Measurements from ENCODE around the gene TMEM97. TPM values are rescaled to one million over a fixed set of nuclear protein-coding genes. Genes with fewer than 3 reads are reported as not detected.
A peak's percentile ranks its signal among the peaks of the same experiment; 100 is the strongest.

TMEM97 gene
- total RNA-seq, 2 donors from 2014 or later = 72.1 to 80.7 TPM

DNA sequence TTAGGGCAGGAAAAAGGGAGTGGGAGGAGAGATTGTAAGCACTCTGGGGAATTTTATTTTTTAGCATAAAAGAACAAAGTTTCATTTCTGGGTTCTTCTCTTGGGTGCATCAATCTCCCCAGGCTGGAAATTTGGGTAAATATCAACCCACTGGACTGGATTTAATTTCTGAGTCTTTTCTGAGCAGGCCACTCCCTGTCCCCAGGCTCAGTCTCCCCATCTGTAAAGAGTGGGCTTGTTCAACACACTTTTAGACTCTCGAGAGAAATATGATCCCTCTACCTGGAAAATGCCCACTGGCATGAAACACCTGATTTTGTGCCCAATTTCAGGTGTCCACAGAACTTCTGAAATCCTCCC is 51.7 kb downstream of the TMEM97 start:
- TF ChIP-seq, protein P1, sequence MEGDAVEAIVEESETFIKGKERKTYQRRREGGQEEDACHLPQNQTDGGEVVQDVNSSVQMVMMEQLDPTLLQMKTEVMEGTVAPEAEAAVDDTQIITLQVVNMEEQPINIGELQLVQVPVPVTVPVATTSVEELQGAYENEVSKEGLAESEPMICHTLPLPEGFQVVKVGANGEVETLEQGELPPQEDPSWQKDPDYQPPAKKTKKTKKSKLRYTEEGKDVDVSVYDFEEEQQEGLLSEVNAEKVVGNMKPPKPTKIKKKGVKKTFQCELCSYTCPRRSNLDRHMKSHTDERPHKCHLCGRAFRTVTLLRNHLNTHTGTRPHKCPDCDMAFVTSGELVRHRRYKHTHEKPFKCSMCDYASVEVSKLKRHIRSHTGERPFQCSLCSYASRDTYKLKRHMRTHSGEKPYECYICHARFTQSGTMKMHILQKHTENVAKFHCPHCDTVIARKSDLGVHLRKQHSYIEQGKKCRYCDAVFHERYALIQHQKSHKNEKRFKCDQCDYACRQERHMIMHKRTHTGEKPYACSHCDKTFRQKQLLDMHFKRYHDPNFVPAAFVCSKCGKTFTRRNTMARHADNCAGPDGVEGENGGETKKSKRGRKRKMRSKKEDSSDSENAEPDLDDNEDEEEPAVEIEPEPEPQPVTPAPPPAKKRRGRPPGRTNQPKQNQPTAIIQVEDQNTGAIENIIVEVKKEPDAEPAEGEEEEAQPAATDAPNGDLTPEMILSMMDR (conservative IDR thresholded peaks at IDR 0.05) = no peak
- no peaks in the 10 kb centered on the region for H3K9me3 ChIP-seq (ENCODE audit: control insufficient read depth, low read length)
- Mint-ChIP-seq H3K27me3 (ENCODE audit: insufficient read depth) (peaks cover 44% of the 10 kb centered on the region), H3K4me1 (peaks cover 17% of the 10 kb centered on the region), H3K9me3 (no peaks in the 10 kb centered on the region), H3K27ac (peak overlapping the region; percentile 98), H3K4me3 (peak overlapping the region; percentile 51), H3K36me3 (ENCODE audit: low read depth) (peaks cover 4% of the 10 kb centered on the region)
- no peak overlapping the region for H3K27ac ChIP-seq (ENCODE audit: low read depth, low read length)
- no peaks in the 10 kb centered on the region for H3K36me3 ChIP-seq (ENCODE audit: control insufficient read depth, insufficient read depth, low read length)
- H3K27me3 ChIP-seq (ENCODE audit: control insufficient read depth, insufficient read depth, low read length, poor library complexity, severe bottlenecking) = peaks cover 51% of the 10 kb centered on the region
- no peak overlapping the region for H3K9ac ChIP-seq (ENCODE audit: extremely low read depth, low read length, poor library complexity, severe bottlenecking)
- H3K4me1 ChIP-seq (ENCODE audit: control insufficient read depth, insufficient read depth, low read length) = peaks cover 12% of the 10 kb centered on the region
- H3K4me3 ChIP-seq (ENCODE audit: low read length) = peak overlapping the region; percentile 65
- 79 to 100% methylated on average over 1 of the region's 1 CpG for WGBS, 2 experiments (ENCODE audit: insufficient coverage in 1 of 2, insufficient read length in 1 of 2)
- DNase-seq = no peak

DNA sequence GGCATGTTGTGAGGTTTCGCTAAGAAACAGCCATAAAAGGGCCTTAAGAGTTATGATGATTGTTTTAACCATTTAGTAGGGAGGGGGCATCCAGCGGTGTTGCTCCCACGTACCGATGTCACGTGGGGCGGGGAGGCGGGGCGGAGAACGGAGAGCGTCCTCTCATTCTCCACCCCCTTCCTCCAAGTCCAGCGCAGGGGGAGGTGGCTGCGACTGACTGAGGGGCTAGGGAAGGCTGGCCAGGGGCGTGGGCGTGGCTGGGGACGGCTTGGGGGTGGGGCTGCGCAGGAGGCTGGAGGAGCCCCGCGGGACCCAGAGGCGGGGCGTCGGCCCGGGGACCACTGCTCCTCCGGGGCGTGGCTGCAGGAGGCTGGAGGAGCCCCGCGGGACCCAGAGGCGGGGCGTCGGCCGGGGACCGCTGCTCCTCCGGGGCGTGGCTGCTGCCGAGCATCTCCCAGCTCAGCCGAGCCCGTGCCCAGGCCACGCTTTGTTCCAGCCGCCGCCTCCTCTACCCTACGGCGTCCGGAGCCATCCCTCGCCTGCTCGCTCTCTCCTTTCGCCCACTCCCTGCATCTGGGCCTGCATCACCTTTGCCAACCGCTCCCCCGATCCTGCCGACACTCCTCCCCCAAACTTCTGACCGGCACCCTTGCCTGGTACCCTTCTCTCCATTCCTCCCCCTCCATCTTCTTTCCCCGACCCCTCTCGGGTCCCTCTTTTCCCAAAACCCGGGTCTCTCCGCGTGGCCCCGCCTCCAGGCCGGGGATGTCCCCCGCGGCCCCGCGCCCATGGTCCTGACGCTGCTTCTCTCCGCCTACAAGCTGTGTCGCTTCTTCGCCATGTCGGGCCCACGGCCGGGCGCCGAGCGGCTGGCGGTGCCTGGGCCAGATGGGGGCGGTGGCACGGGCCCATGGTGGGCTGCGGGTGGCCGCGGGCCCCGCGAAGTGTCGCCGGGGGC is 52.5 kb downstream of the TMEM97 start, which contains the start of gene SARM1:
SARM1 (plus strand) TSS at position 450 of the 958 bp plus-strand sequence; CDS start at position 789, 339 bp downstream.
- DNase-seq = peak; percentile 100
- peaks cover 50% of the 10 kb centered on the region for H3K27me3 ChIP-seq (ENCODE audit: control insufficient read depth, insufficient read depth, low read length, poor library complexity, severe bottlenecking)
- TF ChIP-seq, protein P1 (conservative IDR thresholded peaks at IDR 0.05) = no peak
- peak within 1 kb of the TSS; percentile 65 for H3K4me3 ChIP-seq (ENCODE audit: low read length)
- H3K27me3 Mint-ChIP-seq (ENCODE audit: insufficient read depth) = peaks cover 49% of the 10 kb centered on the region
- H3K27ac ChIP-seq (ENCODE audit: low read depth, low read length) = peak within 1 kb of the TSS; percentile 87
- peaks cover 17% of the 10 kb centered on the region for H3K4me1 Mint-ChIP-seq
- H3K36me3 ChIP-seq (ENCODE audit: control insufficient read depth, insufficient read depth, low read length) = no peaks in the 10 kb centered on the region
- H3K36me3 Mint-ChIP-seq (ENCODE audit: low read depth) = peaks cover 2% of the 10 kb centered on the region
- no peak within 1 kb of the TSS for H3K9ac ChIP-seq (ENCODE audit: extremely low read depth, low read length, poor library complexity, severe bottlenecking)
- H3K9me3 Mint-ChIP-seq = no peaks in the 10 kb centered on the region
- no peaks in the 10 kb centered on the region for H3K9me3 ChIP-seq (ENCODE audit: control insufficient read depth, low read length)
- H3K4me3 Mint-ChIP-seq = peak within 1 kb of the TSS; percentile 51
- WGBS, 2 experiments (ENCODE audit: insufficient coverage in 1 of 2, insufficient read length in 1 of 2) = 0 to 1% methylated on average over 24 to 78 of the region's 80 CpGs
- H3K27ac Mint-ChIP-seq = peak within 1 kb of the TSS; percentile 98
- peaks cover 12% of the 10 kb centered on the region for H3K4me1 ChIP-seq (ENCODE audit: control insufficient read depth, insufficient read depth, low read length)

DNA sequence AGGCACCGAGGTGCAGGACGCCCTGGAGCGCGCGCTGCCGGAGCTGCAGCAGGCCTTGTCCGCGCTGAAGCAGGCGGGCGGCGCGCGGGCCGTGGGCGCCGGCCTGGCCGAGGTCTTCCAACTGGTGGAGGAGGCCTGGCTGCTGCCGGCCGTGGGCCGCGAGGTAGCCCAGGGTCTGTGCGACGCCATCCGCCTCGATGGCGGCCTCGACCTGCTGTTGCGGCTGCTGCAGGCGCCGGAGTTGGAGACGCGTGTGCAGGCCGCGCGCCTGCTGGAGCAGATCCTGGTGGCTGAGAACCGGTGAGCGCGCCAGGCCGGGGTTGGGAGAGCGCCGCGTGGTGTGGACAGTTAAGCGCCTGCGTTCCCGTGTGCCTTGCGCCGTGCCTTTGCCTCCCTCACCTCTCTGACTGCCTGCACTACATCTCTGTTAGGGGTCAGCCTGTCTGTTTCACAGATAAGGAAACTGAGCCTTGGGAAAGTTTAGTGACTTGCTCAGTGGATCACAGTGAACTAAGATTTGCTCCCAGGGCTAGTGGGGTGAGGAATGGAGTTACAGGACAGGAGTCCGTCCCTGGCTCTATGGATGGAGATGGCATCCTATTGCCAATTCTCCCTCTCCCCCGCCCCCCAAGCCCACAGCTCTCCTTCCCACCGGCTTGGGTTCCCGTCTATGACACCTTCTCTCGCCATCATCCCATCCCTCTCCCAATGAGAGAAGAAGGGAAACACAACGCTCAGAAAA is 53.4 kb downstream of the TMEM97 start:
- no peaks in the 10 kb centered on the region for H3K9me3 Mint-ChIP-seq
- H3K36me3 ChIP-seq (ENCODE audit: control insufficient read depth, insufficient read depth, low read length) = no peaks in the 10 kb centered on the region
- peaks cover 12% of the 10 kb centered on the region for H3K4me1 ChIP-seq (ENCODE audit: control insufficient read depth, insufficient read depth, low read length)
- H3K27ac Mint-ChIP-seq = no peak overlapping the region
- no peaks in the 10 kb centered on the region for H3K9me3 ChIP-seq (ENCODE audit: control insufficient read depth, low read length)
- H3K9ac ChIP-seq (ENCODE audit: extremely low read depth, low read length, poor library complexity, severe bottlenecking) = no peak overlapping the region
- peaks cover 56% of the 10 kb centered on the region for H3K27me3 Mint-ChIP-seq (ENCODE audit: insufficient read depth)
- H3K4me1 Mint-ChIP-seq = peaks cover 17% of the 10 kb centered on the region
- H3K36me3 Mint-ChIP-seq (ENCODE audit: low read depth) = no peaks in the 10 kb centered on the region
- TF ChIP-seq, protein P1 (conservative IDR thresholded peaks at IDR 0.05) = no peak
- H3K4me3 Mint-ChIP-seq = peak overlapping the region; percentile 51
- peak overlapping the region; percentile 87 for H3K27ac ChIP-seq (ENCODE audit: low read depth, low read length)
- DNase-seq = no peak
- 16 to 33% methylated on average over 12 to 52 of the region's 53 CpGs for WGBS, 2 experiments (ENCODE audit: insufficient coverage in 1 of 2, insufficient read length in 1 of 2)
- peak overlapping the region; percentile 65 for H3K4me3 ChIP-seq (ENCODE audit: low read length)
- H3K27me3 ChIP-seq (ENCODE audit: control insufficient read depth, insufficient read depth, low read length, poor library complexity, severe bottlenecking) = peaks cover 42% of the 10 kb centered on the region
